ENCODE results near the gene SPATS1. TPM values are rescaled to one million over a fixed set of nuclear protein-coding genes. Genes with fewer than 3 reads are reported as not detected.
"Not testable (repeated sequence)": the region's sequence is repeated elsewhere in the genome, so short reads cannot be mapped to it uniquely, and the experiment has no call there.

SPATS1 gene
- total RNA-seq, 1 donor from 2014 or later = 0.41 TPM

- FAIRE-seq = no peak
These were observed 2.5 kb upstream of the SPATS1 start for GRCh38 chr6:44339763-44340625.

DNA sequence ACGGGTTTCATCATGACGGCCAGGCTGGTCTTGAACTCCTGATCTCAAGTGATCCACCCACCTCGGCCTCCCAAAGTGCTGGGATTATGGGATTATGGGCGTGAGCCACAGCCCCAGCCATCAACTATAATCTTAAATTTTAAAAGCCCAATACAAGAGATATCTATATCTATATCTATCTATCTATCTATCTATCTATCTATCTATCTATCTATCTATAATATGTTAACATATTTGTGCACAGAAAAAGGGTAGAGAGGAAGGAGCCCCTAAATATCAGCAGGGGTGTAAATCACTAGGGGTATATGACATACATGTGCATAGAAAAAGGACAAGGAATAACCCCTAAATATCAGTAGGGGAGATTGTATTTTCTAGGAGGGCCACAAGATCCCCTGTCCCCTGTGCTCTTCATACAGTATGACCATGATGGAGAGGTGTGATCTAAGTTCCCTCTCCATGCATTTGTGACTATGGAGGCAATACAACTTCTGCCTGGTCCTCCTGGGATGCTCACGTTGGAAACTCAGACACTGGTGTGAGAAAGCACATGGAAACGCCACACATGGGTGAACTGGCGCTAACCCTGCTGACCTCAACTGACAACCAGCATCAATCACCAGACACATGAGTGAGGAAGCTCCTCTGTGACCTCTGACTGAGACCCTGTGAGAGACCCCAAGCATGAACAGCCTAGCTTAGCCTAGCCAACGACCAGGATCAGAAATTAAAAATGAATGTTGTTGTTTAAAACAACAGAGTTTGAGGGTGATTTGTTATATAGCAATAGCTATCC lies 1.2 kb upstream of the SPATS1 start:
- FAIRE-seq = no peak

More at GRCh38 chr6:44339763-44340625, 2.5 kb upstream of the SPATS1 start:
- DNase-seq (ENCODE audit: low spot score in 2 of 2) = no peak

DNA sequence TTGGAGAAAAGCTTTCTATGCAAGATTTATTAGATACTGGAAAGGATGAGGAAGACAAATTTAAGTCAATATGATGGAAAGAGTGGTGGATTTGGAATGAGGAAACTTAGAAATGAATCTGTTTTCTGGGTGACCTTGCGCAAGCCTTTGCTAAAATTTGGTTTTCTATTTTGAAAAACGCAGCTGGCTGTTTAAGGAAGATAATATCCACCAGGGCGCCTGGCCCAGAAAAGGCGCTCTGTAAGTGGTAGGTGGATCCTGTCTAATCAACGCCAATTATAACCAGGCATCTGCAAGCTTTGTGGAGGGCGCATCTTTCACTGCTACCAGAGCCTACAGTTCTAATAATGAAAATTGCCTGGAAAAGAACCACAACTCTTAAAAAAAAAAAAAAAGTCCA lies 398 bp upstream of the SPATS1 start:
- no peak for FAIRE-seq
- DNase-seq (ENCODE audit: low spot score in 2 of 2) = no peak

More for the DNA sequence above, 1.2 kb upstream of the SPATS1 start:
- DNase-seq (ENCODE audit: low spot score in 2 of 2) = no peak

- not testable (repeated sequence) for DNase-seq (ENCODE audit: low spot score in 2 of 2); FAIRE-seq
These were observed 4.4 kb downstream of the SPATS1 start for GRCh38 chr6:44346818-44347217.

DNA sequence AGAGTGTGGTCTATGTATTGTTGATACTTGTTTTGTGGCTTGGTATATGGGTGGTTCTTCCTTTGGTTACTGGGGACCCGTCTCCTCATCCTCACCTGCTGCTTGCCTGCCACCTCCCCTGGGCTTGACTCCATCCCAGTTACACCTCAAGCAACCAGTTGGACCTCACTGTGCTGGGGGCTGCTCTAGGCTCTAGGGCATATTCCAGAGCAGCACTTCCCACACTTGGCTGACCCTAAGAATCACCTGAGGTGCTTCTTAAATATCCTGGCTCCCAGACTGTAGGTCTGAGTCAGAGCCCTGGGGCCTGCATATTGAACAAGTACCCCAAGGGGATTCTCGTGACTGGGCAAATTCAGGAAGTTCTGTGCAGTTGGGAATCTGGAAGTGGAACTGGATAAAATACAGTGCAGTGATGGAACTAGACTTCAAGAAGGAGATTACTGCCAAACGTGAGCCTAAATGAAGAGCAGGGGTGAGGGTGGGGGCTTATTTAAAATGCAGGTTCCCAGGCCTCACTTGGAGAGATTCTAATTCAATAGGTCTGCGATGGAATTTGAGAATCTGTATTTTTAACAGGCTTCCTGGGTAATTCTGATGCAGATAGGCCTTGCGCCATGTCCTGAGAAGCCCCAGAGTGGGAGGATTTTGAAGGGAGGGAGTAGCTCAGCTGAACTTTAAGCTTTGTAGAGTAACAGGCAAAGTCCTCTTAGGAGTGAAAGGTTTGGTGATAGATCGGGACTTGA lies 7.6 kb downstream of the SPATS1 start:
- FAIRE-seq (no peak), DNase-seq (ENCODE audit: low spot score in 2 of 2) (no peak)

DNA sequence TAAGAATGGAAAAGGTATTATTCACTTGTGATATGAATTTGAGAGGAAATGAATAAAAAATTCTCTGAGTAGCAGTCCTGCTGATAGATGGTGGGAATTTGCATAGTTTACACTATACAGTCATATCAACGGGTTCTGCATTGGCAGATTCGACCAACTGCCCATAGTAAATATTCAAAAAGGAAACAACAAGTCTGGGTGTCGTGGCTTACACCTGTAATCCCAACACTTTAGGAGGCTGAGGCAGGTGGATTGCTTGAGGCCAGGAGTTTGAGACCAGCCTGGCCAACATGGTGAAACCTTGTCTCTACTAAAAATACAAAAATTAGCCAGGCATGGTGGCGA lies 8.2 kb downstream of the SPATS1 start:
- not testable (repeated sequence) for DNase-seq (ENCODE audit: low spot score in 2 of 2); FAIRE-seq

DNA sequence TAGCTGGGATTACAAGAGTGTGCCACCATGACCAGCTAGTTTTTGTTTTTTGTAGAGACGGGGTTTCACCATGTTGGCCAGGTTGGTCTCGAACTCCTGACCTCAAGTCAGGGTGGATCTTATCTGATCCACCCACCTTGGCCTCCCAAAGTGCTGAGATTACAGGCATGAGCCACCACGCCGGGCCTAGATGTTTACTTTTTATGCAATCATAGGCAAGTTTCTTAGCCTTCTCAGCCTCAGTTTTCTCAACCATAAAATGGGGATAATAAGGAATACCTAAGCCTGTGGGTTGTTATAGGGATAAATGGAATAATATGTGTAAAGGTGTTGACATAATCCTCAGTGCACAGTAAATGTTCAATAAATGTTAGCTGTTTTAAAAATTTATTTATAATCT lies 9.8 kb downstream of the SPATS1 start:
- DNase-seq (ENCODE audit: low spot score in 2 of 2) (no peak), FAIRE-seq (no peak)

DNA sequence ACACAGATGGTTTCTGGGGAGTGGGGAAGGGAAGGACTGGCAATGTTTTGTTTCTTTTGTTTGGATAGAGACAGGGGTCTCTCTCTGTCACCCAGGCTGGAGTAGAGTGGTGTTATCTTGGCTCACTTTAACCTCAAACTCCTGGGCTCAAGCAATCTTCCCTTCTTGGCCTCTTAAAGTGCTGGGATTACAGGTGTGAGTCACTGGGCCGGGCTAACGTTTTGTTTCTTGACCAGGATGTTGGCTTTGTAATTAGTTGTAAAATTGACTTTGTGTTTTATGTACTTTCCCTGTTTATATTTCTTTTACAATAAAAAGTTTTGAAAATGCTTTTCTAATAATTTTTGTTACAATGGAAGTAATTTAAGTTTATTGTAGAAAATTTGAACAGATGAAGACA lies 10.9 kb downstream of the SPATS1 start:
- no peak for DNase-seq (ENCODE audit: low spot score in 2 of 2)
- FAIRE-seq = no peak

DNA sequence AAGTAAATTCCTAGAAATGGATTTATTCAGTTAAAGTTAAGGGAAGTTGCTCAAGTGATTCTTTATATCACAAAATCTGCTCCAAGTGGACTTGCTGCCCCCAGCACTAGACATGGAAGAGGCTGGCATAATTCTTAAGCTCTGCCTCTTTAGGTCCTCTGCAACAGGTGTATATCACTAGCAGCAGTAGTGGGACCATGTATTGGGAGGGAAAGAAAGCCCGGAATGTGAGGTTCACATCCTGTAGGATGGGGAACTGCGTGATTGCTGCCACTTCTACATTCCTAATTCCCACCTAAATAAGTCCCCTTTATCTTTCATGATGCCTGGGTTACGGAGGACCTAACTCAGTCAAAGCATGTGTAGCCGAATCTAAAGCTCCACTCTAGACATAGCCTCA lies 13.2 kb downstream of the SPATS1 start:
- FAIRE-seq = no peak
- no peak for DNase-seq (ENCODE audit: low spot score in 2 of 2)

GRCh38 chr6:44356487-44356886 lies 14.0 kb downstream of the SPATS1 start:
- no peak for FAIRE-seq

GRCh38 chr6:44359973-44360372 lies 17.5 kb downstream of the SPATS1 start:
- no peak for FAIRE-seq
- no peak for DNase-seq (ENCODE audit: low spot score in 2 of 2)

More at GRCh38 chr6:44356487-44356886, 14.0 kb downstream of the SPATS1 start:
- no peak for DNase-seq (ENCODE audit: low spot score in 2 of 2)

- FAIRE-seq (no peak), DNase-seq (ENCODE audit: low spot score in 2 of 2) (no peak)
These were observed 19.5 kb downstream of the SPATS1 start for GRCh38 chr6:44361947-44362346.

DNA sequence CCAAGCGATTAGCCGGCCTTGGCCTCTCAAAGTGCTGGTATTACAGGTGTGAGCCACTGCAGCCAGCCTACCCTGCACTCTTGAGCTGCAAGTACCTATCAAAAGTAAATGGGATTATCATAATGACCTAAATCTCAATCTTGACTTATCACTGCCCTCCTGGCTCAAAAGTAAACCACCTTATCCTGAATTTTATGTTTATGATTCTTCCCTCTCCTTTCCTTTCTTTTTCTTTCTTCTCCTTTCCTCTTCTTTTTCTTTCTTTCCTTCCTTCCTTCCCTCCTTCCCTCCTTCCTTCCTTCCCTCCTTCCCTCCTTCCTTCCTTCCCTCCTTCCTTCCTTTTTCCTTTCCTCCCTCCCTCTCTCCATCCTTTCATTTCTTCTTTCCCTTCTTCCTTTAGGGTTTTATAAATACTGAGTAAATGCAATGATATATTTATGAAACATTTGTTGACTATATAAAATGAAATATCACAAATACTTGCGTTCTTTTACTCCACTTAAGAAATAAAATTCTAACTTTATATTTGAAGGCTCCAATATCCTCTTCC lies 21.0 kb downstream of the SPATS1 start:
- no peak for FAIRE-seq
- DNase-seq (ENCODE audit: low spot score in 2 of 2) = no peak

- FAIRE-seq = no peak
- DNase-seq (ENCODE audit: low spot score in 2 of 2) = no peak
These were observed 24.3 kb downstream of the SPATS1 start for GRCh38 chr6:44366781-44367180.

DNA sequence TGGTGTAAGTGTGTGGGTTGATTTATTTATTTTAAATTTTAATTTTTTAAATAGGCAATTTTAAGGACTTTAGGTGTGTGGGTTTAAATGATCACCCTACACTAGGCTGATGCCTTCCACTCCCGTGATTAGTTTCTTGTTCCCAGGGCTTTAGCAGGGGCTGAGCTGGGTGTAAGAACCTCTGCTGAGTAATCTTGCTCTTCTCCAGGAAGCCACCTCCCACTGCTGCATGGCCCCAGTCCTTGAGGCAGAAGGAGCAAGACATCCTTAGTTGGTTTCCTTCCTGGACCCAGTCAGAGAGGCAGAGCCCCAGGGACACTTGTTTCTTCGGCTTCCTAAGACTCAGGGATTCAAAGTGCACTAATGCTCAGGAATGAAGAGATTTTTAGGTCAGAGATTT lies 25.2 kb downstream of the SPATS1 start:
- FAIRE-seq = no peak
- no peak for DNase-seq (ENCODE audit: low spot score in 2 of 2)

DNA sequence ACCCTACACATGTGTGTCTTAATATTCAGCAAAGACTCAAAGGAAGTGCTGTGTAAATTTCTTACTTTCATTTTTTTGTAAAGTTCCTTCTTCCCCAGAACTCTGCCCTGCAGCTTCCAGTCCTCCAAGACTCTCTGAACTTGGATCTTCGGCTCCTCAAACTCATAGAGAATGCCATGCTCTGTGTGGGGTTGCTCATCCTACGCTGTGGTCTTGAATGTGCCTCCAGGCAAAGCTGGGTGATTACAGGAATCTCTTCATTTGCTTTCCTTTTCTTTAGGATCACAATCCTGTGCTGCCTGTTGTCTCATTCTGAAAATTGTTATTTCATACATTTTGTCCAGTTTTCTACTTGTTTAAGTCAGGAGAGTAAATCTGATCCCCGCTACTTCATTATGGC lies 30.6 kb downstream of the SPATS1 start:
- FAIRE-seq (no peak), DNase-seq (ENCODE audit: low spot score in 2 of 2) (no peak)

- FAIRE-seq = no peak
These were observed 31.3 kb downstream of the SPATS1 start for GRCh38 chr6:44373787-44374186.

DNA sequence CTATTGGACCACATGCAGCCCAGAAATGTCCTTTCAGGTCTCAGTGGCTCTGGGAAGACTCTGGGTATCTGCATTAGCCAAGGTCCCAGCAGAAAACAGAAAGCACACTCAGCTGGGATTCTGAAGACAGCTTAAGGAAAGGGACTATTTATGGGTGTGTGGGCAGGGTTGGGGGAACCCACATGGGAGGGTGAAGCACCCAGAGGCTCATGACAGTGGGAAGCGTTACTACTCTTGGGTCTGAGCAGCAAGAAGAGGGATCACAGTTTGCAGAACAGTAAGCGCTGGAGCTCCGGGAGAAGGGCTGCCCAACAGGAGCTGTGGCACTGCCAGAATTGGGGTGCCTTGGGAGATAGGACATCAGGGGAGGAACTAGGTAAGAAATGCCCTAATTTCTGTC lies 32.6 kb downstream of the SPATS1 start:
- no peak for DNase-seq (ENCODE audit: low spot score in 2 of 2)
- FAIRE-seq = no peak

More at GRCh38 chr6:44373787-44374186, 31.3 kb downstream of the SPATS1 start:
- no peak for DNase-seq (ENCODE audit: low spot score in 2 of 2)

- DNase-seq (ENCODE audit: low spot score in 2 of 2) = no peak
- no peak for FAIRE-seq
These were observed 35.0 kb downstream of the SPATS1 start for GRCh38 chr6:44377484-44377883.

DNA sequence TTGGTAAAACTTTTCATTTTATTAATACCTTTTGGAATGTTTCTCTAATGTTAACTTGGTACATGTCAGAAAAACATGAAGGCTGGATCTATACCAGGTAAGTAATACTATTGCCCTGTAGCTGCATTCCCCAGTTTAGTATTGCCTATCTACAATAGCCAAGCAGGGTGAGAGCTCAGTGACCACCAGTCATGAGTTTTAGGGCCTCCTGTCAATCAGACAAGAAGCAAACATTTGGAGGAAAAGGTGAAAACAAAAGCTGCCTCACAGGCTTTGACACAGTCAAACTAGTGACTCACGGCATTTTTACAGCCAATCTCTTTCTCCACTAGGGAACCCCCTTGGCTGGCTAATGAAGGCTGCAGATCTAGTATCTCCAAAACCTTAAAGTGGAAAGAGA lies 35.5 kb downstream of the SPATS1 start:
- FAIRE-seq (no peak), DNase-seq (ENCODE audit: low spot score in 2 of 2) (no peak)

DNA sequence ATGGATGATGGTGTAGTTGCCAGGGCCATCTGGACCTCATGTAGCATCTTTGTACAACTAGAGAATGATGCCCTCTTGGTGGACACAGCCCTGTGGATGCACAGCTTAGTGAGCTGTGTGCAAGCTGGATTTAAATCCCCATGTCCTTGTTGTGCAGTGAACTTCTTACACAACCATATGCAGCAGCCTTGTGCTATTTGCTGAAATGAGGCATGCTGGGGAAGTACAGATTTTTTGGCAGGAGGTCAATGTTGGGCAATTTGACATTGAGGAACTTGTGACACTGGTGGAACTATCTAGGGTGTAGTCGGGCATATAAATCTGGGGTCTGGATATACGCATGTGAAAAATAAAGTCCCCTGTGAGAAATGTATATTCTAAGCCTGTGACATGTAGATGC lies 39.3 kb downstream of the SPATS1 start:
- FAIRE-seq (no peak), DNase-seq (ENCODE audit: low spot score in 2 of 2) (no peak)

Measured in frontal cortex (tissue), 4 donors.